ENCODE data around the gene SOS1.

SOS1 gene

GRCh38 chr2:39024833-39025232 is 96.0 kb downstream of the SOS1 start:
- DNase-seq (ENCODE audit: low spot score): no peak

DNA sequence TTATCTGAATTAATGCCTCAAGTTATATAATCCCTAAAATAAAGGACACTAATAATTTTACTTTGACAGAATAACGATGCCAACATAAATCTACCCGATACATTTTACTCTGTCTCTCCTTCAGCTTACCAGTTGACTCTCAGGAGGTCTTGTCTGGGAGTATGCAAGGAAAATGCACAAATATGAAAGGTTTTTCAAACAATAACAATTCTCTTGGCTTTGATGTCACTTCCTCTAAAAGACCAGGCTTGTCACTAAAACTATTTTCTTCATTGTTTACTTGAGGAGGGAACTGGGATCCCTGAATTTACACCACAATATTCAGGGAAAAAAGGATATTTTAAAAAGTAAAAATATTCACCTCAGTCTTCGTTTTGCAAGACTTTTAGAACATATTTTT is 97.2 kb downstream of the SOS1 start:
- no peak for DNase-seq (ENCODE audit: low spot score)

DNA sequence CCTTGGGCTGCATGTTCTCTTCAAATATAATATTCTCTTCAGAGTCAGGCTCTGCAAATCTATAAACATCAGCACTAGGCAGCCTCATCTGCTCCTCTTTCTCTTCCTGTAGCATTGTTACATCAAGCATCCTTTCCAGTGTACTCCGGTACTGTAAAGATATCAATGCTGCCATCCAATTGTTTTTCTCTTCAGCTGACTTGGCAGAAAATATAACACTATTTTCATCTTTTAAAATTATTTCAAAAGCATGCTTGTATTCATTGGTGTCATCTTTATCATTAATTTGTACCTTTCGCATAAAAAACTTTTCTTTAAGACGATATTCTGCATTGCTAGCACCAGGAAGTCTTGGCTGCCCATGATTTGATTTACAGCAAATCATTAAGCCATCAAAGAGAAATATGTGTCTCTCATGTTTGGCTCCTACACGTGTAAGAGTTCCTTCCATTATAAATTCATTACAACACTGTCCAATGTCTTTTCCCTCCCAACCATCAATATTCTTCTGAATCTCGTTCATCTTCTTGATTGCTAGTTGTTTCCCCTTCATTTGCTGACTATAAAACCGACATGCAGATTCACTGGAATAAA is 98.1 kb downstream of the SOS1 start:
- DNase-seq (ENCODE audit: low spot score): no peak

DNA sequence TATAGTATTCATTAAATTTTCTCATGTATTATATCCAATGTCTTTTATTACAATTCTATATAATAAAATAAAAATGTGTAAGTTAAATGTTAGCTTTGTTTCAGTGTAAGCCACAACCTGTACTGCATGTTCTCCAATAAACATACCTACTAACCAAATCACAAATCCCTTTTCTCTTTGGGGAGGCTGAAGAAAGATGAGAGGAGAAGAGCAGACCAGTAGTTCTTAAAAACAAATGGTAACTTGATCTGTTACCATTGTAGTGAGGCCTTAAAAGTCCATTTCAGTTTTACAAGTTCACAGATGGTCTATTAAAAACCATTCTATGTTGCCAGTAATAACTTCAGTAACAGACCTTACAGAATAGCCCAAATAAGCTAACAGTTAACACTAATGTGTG is 100.5 kb downstream of the SOS1 start:
- DNase-seq (ENCODE audit: low spot score): no peak

- DNase-seq (ENCODE audit: low spot score): no peak
These were observed 102.2 kb downstream of the SOS1 start for GRCh38 chr2:39018638-39019037.

- no peak for DNase-seq (ENCODE audit: low spot score)
These were observed 103.5 kb downstream of the SOS1 start for GRCh38 chr2:39017334-39017733.

- no peak for DNase-seq (ENCODE audit: low spot score)
These were observed 105.4 kb downstream of the SOS1 start for GRCh38 chr2:39015424-39015823.

DNA sequence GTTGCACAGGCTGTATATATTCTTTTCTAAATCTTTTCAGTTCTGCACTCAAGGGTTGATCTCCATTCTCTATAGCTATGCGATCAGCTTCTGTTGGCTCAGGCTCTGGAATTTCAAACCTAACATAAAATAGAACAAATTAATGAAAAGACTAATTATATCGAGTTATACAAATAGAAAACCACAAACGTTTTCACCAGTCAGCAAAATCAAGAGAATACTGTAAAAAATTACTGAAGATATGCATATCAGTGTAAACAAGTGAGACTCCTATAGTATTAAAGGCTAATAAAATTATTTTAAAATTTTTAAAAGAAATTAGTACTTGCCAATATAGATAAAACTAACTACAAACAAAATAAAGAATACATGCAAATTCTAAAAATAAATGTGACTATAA is 107.0 kb downstream of the SOS1 start:
- DNase-seq (ENCODE audit: low spot score): no peak

- DNase-seq (ENCODE audit: low spot score): no peak
These were observed 112.2 kb downstream of the SOS1 start for GRCh38 chr2:39008665-39009064.

- no peak for DNase-seq (ENCODE audit: low spot score)
These were observed 112.9 kb downstream of the SOS1 start for GRCh38 chr2:39007875-39008504.

GRCh38 chr2:39000552-39000951 is 120.3 kb downstream of the SOS1 start:
- no peak for DNase-seq (ENCODE audit: low spot score)

- DNase-seq (ENCODE audit: low spot score): no peak
These were observed 123.1 kb downstream of the SOS1 start for GRCh38 chr2:38997781-38998180.

DNA sequence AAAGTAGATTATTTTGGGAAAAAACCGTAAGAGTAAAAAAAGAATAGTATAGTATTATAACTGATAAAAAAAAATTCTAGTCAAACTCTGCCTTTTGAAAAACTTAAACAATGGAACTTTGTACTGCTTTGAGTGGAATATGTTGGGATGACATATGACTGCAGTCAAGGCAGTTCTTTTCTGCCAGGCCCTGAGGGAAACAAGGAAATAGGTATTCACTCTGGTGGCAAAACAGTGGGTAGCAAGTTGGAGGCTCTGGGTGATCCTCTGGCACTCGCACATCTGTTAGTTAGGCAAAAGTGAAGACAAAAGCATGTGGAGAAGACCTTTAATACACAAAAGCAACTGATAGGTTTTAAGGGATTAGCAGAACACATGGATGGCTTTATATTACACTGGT is 129.0 kb downstream of the SOS1 start:
- DNase-seq (ENCODE audit: low spot score): no peak

- DNase-seq (ENCODE audit: low spot score): no peak
These were observed 132.1 kb downstream of the SOS1 start for GRCh38 chr2:38988716-38989115.

GRCh38 chr2:38982498-38982897 is 138.4 kb downstream of the SOS1 start:
- DNase-seq (ENCODE audit: low spot score): no peak

- DNase-seq (ENCODE audit: low spot score): no peak
These were observed 139.0 kb downstream of the SOS1 start for GRCh38 chr2:38981670-38982357.

GRCh38 chr2:38981003-38981669 is 139.7 kb downstream of the SOS1 start:
- no peak for DNase-seq (ENCODE audit: low spot score)

DNA sequence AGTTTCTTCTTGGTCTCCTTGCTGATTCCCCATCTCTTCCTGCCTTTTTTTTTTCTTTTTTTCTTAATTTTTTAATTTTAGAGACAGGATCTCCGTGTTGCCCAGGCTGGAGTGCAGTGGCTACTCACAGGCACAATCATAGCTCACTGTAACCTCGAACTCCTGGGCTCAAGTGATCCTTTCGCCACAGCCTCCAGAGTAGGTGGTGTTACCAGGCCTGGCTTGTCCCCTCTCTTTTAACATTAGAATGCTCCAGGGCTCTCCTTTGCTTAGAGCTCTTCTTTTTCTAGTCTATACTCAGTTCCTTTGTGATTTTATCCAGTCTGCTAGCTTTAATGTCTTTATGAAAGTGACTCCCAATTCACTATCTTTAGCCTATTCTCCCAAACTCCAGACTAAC is 141.9 kb downstream of the SOS1 start:
- DNase-seq (ENCODE audit: low spot score): no peak

DNA sequence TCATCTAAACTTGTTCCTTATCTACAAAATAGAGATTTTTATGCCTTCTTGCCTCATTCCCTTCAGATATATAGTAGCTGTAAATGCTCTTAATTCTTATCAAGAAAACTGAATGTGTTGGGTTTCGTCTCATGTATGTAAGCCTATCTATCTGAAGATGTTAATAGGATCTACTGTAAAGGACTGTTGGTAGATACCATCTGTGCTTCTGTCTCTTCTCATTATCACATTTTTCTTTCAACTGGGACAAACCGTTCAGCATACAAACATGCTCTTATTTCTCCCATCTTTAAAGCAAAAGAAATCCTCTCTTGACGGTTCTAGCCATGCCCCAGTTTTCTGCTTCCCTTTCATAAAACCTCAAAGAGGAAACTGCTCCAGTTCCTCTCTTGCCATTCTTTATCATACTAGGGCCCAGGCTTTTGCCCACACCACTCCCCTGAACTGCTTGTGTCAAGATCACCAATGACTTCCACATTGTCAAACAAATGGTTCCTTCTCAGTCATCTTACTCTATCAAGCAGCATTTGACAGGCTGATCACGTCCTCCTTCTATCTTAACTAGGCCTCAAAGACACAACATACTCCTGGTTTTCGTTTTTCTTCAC is 142.5 kb downstream of the SOS1 start:
- DNase-seq (ENCODE audit: low spot score): no peak

DNA sequence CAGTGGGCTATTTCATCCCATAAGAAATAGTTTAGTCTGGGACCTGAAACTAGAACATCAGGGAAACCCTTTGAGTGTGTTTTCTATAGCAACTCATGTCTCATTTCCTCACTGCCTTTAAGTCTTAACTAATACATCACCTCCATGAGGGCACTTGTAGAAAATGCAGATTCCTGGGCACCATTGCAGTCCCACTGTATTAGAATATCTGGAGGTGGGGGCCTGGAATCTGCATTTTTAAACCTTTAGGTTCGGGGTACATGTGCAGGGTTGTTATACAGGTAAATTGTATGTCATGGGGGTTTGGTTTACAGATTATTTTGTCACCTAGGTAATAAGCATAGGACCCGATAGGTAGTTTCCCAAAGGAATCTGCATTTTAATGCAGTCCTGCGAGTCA is 143.8 kb downstream of the SOS1 start:
- no peak for DNase-seq (ENCODE audit: low spot score)

DNA sequence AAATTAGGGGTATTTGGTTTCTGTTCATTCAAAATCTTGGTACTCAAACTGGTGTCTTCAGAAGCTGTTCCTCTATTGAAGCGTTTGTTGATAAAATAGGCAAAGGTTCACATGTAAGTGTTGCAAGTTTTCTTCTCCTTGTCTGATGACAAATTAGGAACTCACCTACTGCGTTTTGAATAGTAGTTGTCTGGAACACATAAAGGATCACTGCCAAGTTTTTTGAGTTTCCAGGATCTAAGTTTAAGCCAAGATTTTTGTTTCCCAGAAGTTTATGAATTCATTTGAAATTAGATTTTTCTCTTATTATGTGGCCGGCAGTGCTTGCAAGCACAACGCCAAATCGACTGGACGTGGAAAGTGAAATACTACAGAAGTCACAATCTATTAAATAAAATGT is 145.8 kb downstream of the SOS1 start:
- no peak for DNase-seq (ENCODE audit: low spot score)

DNA sequence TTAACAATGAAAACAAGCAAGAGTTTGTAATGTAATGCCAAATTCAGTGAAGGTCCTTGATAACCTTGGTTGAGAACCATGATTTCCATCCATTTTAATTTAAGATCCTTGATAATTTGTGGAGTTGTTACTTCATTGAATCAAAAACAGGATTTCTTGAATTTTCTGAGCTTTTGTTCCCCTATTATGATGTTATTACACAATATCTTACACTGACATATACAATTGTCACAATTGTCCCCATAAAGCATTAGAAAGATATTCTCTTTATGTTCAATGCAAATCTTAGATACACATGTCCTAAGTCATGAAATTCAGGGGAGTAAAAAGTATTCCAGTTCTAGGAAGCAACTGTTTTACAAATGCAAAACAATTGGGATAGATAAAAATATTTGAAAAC is 147.6 kb downstream of the SOS1 start:
- no peak for DNase-seq (ENCODE audit: low spot score)

DNA sequence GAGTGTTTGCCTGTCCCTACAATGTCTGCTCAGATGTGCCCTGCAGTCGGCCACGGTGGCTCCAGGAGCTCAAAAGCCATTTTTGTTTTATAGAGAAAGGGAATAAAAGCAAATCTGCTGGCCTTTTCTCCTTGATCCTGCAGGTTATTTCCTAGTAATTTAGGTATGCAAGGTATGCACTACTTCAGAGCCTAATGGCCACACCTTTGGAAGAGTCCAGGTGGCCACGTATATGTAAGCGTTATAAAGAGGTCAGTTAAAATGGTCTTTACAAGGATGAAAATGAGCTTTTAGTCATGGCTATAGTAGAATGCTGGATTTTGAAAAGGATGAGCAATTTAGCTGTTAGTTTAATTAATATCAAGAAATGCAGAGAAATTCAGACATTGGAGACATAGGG is 149.5 kb downstream of the SOS1 start:
- no peak for DNase-seq (ENCODE audit: low spot score)

Measured in ecto neural progenitor cell (in vitro differentiated cells).